GF-D8 (cell line): ENCODE data around the gene DCP1B.

Experiments used
- DNase-seq: peaks from one replicate; lab custom pipeline; 2025; lab: John Stamatoyannopoulos, UW

DCP1B gene

DNA sequence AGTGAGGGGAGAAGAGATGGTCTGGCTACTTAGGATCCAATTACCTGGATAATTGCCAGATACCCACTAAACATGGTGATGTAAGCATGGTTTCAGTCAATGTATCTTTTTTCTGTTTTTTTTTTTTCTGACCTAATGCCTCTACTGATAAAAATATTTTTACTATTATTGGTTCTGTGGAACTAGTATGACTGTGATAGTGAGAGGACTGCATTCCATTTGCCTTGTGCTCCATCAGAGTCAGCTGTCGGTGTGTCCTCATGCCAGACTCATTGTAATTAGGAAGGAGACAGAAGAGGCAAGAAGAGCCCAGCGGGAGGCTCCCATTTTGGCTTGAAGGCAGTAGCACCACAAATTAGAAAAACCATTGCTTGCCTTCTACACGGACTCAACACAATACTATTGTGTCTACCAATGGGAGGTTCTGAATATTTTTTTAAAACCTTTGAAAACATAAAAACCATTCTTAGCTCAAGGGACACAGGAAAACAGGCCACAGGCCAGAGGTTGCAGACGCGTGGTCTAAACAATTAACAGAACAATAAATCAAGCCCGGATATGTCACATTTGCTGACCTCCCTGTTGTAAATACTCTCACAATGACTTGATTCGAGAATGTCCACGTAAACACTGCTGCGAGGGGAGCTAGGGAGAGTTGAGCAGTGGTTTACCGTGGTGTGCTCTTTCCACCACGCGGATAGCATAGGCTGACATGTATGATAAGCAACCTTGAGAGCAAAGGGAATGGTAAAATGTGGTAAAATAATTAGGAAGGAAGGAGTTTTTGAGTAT is 13.5 kb upstream of the DCP1B start:
- DNase-seq, result no peak

DNA sequence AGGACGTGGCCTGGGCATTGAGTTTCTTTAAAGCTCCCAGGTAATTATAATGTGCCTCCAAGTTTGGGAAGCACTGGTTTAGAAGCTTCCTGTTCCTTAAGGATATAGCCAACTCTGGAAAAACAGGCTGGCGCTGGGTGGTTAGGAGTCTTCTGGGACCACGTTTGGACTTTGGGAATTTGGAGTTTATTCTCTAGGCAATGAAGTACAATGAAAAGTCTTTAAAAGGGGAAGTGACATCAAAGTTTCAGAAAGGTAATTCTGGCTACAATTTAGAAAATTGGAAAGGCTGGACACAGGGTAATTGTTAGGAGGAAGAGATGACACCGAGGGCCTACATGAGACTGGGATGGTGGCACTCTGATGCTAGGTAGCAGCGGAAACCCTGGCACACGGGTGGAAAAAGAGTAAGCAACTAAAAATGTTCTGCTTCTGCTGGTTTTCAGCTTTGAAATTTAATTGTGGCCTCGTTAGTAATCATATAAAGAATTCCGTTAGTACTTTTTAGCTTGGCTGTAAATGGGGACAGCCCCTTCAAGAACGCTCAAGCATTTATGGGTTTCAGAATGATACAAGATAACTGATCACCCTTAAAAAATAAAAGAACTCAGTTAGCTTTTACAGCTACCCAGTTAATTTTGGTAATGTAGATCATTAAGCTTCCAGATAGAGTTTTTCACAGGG is 12.7 kb upstream of the DCP1B start:
- no peak for DNase-seq

DNA sequence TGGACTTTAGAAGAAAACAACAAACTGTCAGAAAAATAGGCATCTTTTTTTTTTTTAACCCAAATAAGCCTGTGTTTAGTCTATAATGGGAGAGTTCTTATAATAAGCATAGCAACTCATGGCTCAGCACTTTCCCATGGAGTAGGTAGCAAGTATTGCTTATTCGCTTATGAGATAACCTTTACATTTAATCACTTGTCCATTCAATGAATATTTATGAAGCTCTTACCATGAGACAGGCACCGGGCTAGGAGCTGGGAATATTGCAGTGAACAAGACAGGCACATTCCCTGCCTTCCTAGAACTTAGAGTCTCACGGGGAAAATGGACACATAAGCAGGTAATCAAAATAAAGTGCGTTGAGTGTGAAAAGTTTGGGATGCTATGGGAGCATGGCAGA is 10.0 kb upstream of the DCP1B start:
- DNase-seq, result no peak

GRCh38 chr12:2013527-2014223 is 9.4 kb upstream of the DCP1B start:
- no peak for DNase-seq

DNA sequence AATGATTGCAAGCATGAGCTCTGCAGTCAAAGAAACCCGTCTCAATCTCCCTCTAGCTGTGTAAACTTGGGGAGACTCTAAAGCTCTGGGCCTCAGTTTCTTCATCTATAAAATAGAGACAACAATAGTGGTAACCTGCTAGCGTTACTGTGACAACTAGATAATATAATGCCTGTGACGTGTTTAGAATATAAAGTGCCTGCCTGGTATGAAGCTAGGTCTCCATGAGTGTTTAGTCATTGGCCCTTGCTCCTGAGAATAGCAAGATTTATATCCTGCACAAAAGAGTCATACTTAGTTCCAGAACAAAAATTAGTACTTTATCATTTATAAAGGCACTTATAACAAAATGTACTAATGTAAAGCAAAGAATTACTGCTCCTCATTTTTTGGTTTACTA is 8.8 kb upstream of the DCP1B start:
- DNase-seq, result no peak

- no peak for DNase-seq
Observed at GRCh38 chr12:2011643-2012607, 7.7 kb upstream of the DCP1B start.

DNA sequence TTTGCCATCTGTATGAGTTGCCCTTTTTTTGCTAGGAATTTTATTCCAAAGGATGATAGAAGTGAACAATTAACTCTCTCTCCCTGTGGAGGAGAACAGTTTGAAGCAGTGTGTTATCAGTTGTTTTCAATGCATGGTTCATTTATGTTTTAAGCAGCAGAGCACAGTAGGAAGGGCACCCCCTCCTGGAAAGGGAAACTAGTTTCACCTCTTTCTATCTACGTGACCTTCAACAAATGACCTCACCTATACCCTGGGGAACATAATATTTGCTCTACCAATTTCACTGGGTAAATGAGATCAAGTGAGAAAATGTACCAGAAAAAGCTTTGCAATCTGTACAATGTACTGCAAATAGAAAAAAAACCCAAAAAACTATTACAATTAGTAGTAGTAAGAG is 5.4 kb upstream of the DCP1B start:
- DNase-seq, result no peak

GRCh38 chr12:2008677-2009076 is 4.4 kb upstream of the DCP1B start:
- no peak for DNase-seq

GRCh38 chr12:2003676-2004112 is 563 bp downstream of the DCP1B start:
- DNase-seq, result peak; percentile 14

- DNase-seq, result no peak
Observed at GRCh38 chr12:1995205-1995896, 8.9 kb downstream of the DCP1B start.

DNA sequence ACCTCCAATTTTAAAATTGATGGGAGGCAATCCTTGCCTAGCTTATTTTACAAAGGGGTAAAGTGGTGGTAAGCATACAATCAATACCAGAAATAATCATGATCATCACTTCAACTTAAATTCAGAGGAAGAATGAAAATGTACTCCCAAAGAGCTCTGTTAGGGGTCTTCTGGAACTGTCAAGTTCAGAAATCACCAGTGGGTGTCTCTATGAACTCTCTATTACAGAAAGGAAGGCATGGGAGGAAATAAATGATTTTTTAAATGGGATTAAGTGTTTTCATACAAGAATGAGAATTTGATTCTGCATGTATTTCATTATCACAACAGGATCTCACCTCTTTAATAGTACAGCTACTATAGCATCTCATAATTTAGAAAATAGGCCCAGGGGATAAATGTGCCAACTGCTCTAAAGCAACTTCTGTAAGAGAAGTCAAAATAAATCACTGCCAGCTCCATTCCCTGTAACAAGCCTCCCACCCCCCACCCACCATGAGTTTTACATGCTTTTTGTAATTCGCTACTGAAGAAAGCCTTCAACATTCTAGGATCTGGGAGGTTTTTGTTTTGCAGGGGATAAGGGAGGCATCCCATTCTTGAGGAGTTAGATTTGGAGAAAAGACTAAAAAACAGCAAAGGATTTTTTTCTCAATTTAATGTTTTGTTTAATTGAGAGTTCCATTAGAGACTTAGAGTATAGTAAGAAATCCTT is 9.7 kb downstream of the DCP1B start:
- no peak for DNase-seq

GRCh38 chr12:1993871-1994371 is 10.3 kb downstream of the DCP1B start:
- peak; percentile 52 for DNase-seq

DNA sequence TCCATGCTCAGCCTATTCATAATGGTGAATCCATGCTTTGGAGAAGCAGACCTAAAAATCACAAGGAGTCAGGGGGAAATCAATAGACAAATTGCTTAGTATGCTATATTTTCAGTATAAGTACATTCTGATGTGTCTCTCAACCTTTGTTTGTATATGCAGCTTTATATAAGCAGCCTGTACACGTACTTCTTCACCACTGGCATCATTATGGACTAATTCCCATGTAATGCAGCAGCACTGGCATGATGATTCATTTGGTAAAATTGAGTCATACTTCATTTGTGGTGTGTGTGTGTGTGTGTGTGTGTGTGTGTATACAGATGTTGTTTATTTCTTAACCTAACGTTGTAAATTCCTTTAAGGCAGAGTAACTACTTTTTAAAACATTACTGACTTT is 10.9 kb downstream of the DCP1B start:
- DNase-seq, result no peak

DNA sequence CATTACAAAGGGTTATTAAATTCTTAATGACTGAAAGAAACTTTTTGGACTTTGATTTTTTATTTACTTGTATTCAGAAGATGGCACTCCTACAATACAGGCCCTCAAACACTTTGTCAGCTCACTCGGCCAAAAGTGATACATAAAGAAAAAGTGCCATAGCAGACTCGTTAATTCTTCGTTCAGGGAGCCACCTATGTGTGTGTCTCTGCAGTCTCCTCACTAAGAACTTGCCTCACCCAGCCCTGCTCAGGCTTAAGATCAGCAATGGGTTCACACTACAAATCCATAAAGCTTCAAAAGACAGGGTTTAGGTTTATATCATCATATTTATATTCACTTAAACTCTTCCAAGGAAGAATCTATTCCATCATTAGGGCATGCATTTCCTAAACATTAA is 11.5 kb downstream of the DCP1B start:
- DNase-seq, result no peak

DNA sequence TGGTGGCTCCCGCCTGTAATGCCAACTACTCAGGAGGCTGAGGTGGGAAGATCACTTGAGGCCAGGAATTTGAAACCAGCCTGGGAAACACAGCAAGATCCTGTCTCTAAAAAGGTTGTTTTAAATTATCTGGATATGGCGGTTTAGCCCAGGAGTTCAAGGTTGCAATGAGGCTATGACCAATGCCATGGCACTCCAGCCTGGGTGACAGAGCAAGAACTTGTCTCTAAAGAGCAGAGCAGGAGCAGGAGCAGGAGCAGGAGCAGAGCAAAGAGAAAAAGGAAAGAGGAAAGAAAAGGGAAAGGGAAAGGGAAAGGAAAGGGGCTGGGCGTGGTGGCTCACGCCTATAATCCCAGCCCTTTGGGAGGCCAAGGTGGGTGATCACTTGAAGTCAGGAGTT is 15.1 kb downstream of the DCP1B start:
- no peak for DNase-seq

- no peak for DNase-seq
Observed at GRCh38 chr12:1984759-1985158, 19.5 kb downstream of the DCP1B start.

DNA sequence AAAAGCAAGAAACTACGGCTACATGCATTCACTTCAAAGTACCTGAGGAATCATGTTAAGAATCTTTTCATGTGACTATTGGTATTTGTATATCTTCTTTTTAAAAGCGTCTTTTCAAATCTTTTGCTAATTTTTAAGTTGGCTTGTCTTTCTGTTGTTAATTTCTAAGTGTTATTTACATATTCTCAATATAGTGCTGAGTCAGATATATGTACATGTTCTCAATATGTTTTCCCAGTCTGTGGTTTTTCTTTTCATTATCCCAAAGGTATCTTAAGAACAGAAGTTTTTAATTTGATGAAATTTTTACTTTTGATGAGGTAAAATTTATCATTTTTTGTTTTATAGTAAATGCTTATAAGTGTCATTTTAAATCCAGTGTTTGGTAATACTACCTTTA is 24.0 kb downstream of the DCP1B start:
- no peak for DNase-seq

DNA sequence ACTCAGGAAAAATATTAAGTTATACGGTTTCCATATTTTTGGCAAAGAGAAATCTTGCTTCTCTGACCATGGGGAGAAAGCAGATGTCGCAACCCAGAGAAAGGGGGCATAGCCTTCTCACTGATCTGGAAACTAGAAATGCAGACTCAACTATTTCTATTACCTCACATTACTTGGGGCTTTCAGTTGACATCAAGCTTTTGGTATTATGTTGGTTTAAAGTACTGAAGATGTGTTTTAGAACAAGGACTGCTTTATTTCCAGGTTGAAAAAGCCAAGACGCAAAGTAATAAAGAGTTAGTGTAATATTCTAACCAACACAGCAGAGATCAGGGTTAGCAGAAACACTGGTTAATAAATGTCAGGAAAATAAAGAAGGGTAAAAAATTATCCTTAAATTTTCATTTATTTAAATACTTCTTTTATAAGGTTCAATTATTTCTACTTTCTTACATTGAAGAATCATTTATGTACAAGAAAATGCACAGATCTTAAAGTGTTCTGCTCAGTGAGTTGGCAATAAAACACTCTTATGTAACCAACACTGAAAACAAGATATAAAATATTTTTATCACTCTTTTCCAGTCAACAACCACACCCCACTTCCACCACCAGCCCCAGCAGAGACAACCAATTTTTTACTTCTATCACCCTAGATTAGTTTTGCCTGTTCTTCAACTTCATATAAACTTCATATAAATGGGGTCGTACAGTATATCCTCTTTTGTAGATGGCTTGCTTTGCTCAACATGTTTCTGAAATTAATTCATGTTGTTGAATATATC is 26.0 kb downstream of the DCP1B start:
- no peak for DNase-seq

DNA sequence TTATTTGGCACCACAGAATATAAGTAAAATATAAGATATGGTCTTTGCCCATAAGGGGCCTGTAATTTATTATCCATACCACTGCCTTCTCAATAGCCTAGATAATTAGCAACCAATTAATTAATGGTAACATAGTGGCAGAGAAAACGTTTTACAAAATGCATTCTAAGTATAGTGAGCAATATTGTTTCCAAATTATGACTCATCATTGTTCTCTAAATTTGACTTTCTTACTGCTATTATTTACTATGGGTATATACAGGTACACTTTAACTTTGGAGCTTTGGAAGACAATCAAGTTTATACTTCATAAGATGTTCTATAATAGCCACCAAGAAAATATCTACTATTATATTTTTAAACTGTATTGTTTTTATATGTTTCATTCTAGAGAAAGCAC is 26.7 kb downstream of the DCP1B start:
- DNase-seq, result no peak

GRCh38 chr12:1977109-1977508 is 27.1 kb downstream of the DCP1B start:
- no peak for DNase-seq
